ENCODE data around the gene FBXL17.
"Not testable (repeated sequence)": the region's sequence is repeated elsewhere in the genome, so short reads cannot be mapped to it uniquely, and the experiment has no call there.

The FBXL17 gene

DNA sequence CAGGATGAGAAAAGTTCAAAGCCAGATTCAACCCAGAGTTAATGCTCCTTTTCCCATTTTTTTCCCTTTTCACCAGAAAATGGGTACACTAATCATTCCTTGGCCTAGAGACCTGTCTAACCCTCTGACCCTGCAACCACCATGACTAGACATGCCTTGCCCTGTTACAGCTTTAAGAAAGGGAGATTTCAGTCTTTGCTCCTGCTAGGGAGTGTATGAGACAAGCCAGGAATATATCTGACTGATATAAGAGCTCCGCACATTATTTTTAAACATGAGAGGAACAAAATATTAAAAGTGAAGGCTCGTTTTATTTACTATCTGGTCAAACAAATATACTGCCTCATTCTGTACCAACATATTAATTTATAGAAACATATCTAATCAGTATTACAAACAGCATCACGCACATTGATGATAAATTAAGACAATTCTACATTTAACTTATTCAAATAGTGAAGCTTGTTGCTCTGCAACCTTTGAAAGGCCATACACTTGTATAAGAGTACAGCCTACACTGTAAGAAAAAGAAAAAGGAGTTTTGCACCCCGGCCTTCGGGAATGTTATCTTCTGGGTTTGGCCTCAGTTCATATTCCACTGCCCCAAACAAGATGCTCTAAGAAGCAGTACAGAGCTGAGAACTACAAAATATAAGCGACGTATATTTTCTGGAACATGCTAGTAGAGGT, 132.7 kb downstream of the FBXL17 start:
- no peak for DNase-seq (ENCODE audit: low spot score)

DNA sequence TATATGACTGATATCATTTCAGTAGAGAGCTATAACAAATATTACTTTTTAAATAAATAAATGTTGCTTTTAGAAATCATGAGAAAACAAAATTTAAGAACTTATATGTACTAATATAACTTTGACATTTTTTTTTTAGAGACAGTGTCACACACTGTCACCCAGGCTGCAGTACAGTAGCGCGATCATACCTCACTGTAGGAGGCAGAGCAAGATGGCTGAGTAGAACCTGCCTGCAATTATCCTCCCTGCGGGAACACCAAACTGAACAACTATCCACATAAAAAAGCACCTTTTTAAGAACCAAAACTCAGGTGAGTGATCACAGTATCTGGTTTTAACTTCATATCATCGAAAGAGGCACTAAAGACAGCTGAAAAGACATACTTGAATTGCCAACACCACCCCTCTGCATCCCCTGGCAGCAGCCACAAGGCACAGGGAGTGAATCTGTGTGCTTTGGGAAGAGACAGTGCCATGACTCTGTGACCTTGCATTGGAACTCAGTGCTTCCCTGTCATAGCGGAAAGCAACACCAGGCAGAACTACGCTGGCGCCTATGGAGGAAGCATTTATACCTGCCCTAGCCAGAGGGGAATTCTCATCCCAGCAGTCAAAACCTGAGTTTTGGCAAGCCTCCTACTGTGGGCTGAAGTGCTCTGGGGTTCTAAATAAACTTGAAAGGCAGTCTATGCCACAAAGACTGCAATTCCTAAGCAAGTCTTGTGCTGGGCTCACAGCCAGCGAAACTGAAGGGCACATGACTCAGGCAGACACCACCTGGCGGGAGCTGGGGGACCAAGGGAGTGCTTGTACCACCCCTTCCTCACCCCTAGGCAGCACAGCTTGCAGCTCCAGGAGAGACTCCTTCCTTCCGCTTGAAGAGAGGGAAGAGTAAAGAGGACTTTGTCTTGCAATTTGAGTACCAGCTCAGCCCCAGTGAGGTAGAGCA, 142.7 kb downstream of the FBXL17 start:
- no peak for DNase-seq (ENCODE audit: low spot score)

- DNase-seq (ENCODE audit: low spot score), result no peak
These were observed 143.4 kb downstream of the FBXL17 start for GRCh38 chr5:108238461-108238860.

- DNase-seq (ENCODE audit: low spot score), result no peak
These were observed 148.2 kb downstream of the FBXL17 start for GRCh38 chr5:108233617-108234155.

DNA sequence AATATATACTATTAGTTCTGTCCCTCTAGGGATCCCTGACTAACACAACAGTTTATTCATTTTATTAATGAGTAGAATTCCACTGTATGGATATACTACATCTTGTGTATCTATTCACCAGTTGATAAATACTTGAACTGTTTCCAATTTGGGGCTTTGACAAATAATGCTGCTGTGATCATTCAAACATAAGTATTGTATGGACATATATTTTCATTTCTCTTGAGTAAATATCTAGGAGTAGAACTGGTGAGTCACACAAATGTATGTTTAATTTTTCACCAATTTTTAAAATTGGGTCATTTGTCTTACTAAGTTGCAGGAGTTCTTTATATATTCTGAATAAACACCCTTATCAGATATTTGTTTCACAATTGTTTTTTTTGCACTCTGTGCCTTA, 149.1 kb downstream of the FBXL17 start:
- DNase-seq (ENCODE audit: low spot score), result no peak

DNA sequence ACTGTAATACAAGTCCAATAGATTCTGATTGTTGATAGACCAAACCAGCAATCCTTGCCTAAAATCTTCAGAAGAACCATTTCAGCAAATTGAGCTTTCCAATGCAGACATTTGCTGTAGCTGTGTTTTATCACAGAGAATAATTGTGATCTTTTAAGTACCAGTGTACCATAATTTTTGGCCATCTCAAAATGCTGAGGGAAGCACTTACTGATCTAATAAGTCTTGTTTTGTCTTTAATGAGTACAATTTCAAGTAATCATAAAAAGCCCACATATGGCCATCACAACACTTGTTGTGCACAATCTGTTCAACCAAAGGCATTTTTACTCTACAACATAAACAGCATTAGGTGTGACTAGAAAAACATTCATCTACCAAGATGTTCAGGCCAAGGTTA, 159.9 kb downstream of the FBXL17 start:
- DNase-seq (ENCODE audit: low spot score), result no peak

GRCh38 chr5:108220834-108221233, 161.1 kb downstream of the FBXL17 start:
- DNase-seq (ENCODE audit: low spot score), result no peak

DNA sequence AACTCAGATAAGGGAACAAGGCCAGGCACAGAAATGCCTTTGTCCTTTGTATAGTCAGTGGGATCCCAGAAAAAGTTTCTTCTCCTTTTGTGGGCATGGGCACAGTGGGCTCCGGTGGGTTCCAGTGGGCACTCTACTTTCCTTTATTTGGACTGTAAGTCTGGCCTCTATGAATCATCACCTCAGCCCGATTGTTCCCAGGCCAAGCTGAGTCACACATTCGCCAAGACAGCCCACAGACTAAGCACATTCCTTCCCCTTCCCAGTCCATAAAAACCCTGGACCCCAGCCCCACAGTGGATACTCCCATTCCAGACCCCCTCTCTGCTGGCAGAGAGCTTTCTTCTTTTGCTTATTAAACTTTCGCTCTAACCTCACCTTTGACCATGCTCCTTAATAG, 165.0 kb downstream of the FBXL17 start:
- DNase-seq (ENCODE audit: low spot score), result no peak

DNA sequence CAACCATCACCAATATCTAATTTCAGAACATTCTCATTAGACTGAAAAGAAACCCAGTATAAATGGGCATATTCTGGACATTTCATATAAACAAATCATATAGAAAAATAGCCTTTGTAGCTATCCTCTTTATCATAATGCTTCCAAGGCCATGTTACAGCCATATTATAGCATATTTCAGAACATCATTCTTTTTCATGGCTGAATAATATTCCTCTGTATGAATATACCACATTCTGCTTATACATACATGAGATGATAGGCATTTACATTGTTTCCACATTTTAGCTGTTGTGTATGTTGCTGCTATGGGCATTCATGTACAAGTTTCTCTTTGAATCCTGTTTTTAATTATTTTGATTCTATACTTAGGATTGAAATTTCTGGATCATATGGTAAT, 167.0 kb downstream of the FBXL17 start:
- no peak for DNase-seq (ENCODE audit: low spot score)

- DNase-seq (ENCODE audit: low spot score), result no peak
These were observed 169.0 kb downstream of the FBXL17 start for GRCh38 chr5:108212775-108213346.

GRCh38 chr5:108206707-108207106, 175.2 kb downstream of the FBXL17 start:
- no peak for DNase-seq (ENCODE audit: low spot score)

- no peak for DNase-seq (ENCODE audit: low spot score)
These were observed 180.2 kb downstream of the FBXL17 start for GRCh38 chr5:108201721-108202120.

DNA sequence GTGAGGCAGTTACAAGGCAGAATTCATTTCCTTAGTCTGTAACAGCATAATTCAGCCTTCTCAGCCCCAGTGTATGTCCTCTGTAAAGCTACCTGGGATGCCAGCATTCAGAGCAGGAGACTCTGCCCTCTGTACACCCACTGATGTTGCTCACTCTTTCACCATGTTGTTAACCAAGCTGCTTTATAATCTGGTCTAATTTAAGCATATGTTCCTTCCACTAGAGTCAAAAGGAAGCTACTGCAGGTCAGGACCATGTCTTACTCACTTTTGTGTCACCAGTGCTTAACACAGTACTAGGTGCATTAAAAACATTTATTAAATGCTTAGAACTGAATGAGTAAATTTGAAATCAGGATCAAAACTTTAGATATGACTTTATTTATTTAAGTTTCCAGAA, 185.6 kb downstream of the FBXL17 start:
- no peak for DNase-seq (ENCODE audit: low spot score)

GRCh38 chr5:108193021-108193795, 188.7 kb downstream of the FBXL17 start:
- no peak for DNase-seq (ENCODE audit: low spot score)

GRCh38 chr5:108184940-108185339, 197.0 kb downstream of the FBXL17 start:
- no peak for DNase-seq (ENCODE audit: low spot score)

DNA sequence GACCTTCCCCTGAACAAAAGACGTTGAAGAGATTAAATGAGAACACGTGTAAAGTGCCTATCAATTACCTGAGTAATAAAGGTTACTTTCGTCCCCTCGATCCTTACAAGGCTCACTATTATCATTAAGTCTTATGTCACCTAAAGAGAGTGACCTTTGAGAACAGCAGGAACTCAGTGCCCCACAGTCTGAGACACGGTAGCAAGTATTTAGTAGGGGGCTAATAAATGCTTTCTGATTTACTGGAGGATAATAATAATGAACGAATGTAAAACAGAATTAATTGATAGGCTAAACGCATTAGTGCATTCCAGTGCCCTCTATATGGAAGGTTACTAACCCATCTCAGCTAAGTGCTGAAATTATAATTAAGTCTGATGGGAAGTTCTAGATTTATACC, 199.9 kb downstream of the FBXL17 start:
- no peak for DNase-seq (ENCODE audit: low spot score)

- DNase-seq (ENCODE audit: low spot score), result no peak
These were observed 207.6 kb downstream of the FBXL17 start for GRCh38 chr5:108174286-108174685.

DNA sequence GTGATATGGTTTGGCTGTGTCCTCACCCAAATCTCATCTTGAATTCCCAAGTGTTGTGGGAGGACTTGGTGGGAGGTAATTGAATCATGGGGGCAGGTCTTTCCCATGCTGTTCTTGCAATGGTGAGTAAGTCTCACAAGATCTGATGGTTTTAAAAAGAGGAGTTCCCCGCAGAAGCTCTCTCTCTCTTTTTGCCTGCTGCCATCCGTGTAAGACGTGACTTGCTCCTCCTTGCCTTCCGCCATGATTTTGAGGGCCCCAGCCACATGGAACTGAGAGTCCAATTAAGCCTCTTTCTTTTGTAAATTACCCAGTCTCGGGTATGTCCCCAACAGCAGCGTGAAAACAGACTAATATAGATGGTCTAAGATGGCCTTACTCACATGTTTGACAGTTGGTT, 210.1 kb downstream of the FBXL17 start:
- no peak for DNase-seq (ENCODE audit: low spot score)

GRCh38 chr5:108168915-108169314, 213.0 kb downstream of the FBXL17 start:
- no peak for DNase-seq (ENCODE audit: low spot score)

GRCh38 chr5:108167174-108167573, 214.7 kb downstream of the FBXL17 start:
- no peak for DNase-seq (ENCODE audit: low spot score)

DNA sequence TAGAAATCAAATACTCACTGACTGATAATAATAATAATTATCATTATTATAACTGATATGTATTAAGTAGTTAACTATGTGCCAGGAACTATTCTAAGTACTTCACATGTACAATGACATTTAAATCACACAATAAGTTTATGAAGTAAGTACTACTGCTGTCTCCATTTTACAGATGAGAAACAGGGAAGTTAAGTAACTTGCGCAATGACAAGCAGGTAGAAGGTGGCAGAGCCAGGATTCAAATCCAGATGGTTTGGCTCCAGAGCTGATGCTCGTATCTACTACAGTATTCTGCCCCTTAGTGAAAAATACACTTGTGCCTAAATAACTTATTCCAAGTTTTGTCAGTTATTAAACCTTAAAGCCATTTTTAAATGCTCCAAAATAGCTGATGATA, 217.3 kb downstream of the FBXL17 start:
- no peak for DNase-seq (ENCODE audit: low spot score)

DNA sequence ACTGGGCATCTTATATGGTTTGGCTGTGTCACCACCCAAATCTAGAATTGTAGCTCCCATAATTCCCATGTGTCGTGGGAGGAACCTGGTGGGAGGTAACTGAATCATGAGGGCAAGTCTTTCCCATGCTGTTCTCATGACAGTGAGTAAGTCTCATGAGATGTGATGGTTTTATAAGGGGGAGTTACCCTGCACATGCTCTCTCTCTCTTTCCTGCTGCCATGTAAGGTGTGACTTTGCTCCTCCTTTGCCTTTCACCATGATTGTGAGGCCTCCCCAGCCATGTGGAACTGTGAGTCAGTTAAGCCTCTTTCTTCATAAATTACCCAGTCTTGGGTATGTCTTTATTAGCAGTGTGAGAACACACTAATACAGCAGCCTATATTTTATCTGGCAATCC, 229.0 kb downstream of the FBXL17 start:
- not testable (repeated sequence) for DNase-seq (ENCODE audit: low spot score)

Data from kidney capillary endothelial cell (primary cell).